ENCODE results near the gene OSBPL10.

The OSBPL10 gene

DNA sequence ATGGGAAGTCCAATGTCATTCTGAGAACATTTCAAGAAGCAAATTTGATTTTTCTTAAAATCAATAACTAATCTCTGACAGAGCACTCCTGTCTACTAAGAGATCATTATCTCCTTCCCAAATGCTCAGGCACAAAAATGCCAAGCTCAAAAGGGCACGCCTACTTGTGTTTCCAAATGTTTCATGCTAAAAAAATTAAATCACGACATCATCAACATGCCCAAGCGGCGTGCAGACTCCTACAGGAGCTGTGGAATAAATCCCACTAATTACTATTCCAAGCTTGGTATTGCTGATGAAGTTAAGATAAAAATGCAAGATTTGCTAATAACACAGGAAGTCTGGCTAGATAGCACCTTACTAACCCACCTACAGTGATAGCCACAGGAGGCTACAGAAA lies 140.8 kb downstream of the OSBPL10 start:
- no peak for DNase-seq

DNA sequence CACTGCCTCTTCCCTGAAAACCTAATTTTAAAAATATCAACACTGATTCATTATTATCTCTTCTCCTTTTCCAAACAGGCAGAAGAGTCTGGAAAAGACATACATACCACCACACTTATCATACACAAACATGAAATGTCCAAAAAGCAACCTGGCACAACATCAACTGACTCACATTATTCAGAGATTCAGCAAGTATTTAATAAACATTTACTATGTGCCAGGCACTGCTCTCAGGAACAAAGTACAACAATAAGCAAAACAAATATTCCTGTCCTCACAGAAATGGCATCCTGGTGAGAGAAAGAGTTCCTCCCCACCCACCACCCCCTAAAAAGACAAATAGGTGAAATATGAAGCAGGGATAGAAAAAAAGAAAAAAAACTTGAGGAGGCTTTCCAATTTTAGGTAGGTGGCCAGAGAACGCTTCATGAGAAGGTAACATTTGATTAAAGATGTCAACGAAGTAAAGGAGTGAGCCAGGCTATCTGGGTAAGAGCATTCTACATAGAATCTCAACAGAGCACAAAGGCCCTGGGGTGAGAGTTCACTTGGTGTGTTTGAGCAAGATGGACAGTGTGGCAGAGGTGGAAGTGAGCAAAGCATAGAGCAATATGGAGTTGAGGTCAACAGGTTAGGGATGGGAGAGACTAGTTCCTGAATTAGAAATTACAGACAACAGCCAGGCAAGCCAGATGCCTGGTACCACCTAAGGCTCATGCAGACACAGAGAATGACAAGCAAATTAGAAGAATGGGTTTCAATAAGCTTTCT lies 141.7 kb downstream of the OSBPL10 start:
- no peak for DNase-seq

DNA sequence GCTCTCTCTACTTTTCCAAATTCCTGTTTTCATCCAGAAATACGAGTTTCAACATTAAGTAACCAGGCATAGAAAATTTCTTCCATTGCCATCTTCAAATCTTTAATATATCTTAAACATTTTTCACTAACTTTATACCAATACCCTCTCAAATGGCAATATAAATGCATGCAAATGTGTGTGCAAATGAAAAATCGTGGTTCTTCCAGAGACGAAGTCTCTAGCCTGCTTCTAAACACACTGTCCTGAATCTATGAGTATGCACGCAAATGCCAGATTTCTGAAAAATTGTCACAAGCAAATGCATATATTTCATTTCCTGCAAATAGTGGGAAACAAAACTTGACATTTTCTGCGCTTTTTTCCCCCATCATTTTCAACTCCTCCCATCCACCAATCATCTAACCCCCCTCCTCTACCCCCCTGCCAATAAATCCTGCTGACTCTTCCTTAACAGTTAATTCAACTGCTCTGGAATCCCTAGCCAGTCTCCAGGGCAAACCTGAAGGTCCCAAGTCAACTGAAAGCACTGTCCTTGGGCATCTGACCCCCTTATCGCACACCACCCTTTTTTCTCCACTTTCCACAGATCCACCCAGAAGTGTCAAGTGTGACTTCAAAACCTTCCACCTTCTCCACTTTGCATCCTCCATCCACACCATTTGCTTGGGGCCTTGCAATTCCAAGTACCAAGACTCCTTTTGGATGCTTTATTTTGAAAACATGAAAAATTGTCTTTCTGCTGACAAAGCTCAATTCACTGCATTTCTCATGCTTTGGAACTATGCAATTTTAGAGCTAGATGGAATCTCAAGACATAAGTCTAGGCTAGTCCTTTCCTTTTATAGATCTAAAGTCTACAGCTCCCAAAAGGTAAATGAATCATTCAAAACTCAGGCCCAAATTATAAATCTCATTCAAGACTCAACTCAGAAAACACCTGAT lies 144.7 kb downstream of the OSBPL10 start:
- no peak for DNase-seq

DNA sequence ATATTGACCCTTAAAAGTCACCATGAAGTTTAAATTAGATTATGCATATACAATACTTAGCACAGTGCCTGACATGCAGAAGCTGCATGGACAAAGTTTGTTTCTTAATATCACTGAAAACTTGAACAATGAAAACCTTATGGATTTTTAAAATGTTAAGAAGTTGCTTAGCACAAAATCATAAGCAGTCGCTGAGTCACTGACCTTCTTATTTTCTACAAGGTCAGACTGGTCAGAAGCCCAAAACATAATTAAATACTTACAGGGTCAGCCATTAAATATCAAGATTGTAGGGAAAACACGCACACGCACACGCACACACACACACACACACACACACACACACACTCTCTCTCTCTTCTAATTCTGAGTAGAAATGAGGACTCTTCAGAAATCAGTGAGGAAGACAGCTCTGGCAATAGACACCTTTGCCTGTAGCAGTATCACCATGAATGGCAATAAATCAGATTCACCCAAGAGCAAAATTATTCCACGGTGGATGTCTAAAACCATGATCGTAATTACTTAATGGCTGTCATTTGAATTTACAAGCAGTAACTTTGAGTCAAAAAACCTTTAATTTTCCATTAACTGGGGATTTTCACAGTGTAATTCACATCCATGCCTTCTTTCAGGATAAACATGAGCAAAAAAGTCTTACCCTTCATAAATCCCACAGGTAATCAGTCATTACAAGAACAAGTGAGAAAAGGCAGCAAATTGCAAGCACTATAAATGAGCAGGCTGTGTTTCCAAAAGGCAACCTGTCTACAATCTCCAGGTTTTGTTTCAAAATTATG lies 147.5 kb downstream of the OSBPL10 start:
- no peak for DNase-seq

DNA sequence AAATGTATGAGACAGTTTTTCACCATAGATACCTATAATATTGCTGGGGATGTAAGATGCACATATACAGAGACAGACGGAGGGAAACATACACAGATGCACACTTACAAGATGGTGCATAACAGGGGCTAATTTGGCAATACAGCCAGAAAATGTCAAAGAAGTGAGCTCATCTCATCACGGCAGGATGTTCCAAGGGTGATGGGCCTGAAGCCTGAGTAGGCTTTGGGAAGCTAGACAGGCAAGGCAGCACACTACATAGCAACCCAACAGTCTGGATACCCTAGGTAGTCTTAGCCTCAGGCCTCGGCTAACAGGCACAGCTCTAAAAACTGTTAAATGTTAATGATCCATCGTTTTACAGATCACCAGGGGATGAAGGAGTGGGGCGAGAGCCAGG lies 148.5 kb downstream of the OSBPL10 start:
- no peak for DNase-seq

DNA sequence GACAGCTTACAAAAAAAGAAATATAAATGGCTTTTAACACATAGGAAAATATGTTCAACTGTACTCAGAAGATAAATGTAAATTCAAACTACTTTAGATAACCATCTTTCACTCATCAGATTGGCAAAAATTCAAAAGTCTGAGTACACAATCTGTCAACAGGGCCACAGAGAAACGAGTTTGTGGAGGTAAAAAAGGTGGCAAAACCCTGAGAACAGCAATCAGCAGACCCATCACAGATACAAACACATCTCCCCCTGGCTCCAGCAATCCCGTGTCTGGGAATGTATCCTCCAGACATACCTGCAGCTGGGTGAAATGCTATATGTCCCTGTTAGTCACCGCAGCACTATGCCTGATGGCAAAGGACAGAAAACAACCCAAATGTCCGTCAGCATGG lies 149.5 kb downstream of the OSBPL10 start:
- DNase-seq, result no peak

DNA sequence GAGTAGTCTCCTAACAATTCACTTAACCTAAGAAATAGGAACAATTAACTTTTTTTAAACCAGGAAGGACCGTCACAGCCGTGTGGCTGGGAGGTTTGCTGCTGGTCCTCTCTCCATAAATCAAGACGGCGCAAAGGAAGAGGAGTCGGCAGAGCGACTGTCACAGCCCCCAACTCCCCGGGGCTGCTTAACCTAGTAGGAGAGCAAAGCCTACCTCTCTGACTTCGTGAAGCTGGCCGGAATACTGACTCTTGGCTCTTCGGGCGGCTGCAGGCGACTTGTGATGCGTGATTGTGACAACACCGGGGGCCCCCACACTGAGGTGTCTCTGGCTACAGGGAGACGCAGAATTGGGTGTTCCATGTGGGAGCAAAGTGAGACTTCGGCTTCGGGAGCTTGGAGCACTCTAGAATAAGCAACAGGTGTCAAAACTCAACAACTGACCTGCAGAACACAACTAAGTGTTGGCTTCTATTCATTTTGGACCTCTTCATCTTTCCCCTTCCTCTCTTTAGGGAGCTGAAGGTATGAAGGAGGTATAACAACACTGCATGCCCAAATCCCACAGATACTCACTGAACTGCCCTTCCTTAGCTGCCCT lies 151.1 kb downstream of the OSBPL10 start:
- DNase-seq, result no peak

DNA sequence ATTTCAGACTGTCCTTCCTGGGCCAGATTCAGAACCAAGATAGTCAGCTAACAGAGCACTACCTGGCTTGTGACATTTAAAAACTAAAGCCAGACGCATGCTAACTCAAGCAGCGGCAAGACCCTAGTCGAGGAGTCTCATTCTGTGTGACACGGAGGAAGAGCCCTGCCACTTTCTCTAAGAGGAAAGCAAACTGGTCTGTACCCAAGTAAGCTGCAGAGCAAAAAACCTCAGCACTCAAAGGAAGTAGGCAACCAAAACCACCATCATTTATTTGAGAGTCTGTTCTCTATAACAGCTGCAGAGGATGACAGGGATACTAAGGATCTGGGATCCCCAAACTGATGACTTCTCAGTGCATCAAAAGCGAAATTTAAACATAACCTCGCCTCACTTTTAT lies 152.1 kb downstream of the OSBPL10 start:
- DNase-seq, result no peak

DNA sequence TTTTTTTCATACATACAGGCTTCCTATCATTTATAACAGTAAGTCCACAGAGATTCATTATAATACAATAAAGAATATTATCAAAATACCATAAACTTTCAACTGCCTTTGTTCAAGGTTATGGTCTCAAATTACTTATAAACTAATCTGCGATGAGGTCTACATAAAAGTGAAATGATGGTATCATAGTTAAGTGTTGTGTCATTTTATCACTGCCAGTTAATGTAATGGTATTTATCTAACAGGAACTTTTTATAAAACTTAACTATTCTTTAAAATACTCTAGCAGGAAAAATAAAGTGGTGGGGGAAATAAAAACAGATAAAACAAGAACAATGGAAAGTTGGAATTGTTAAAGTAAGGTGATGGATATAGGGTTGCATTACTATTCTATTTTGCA lies 153.1 kb downstream of the OSBPL10 start:
- no peak for DNase-seq

DNA sequence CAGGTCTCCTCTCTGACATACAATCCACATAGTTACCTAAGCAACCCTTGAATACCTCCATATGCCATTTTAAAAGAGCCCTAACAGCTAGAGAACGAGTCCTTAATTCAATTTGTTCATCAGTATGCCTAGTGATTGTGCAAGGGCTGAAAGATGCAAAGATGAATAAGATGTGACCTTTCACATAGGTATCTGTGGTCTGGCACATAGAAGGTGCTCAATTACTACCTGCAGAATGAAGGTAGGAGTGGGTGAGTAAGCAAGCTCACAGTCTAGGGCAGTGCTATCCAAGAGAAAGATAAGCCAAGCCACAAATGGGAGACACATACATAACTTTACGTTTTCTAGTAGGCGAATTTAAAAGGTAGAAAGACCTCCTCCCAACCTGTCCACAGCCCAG lies 157.9 kb downstream of the OSBPL10 start:
- no peak for DNase-seq

DNA sequence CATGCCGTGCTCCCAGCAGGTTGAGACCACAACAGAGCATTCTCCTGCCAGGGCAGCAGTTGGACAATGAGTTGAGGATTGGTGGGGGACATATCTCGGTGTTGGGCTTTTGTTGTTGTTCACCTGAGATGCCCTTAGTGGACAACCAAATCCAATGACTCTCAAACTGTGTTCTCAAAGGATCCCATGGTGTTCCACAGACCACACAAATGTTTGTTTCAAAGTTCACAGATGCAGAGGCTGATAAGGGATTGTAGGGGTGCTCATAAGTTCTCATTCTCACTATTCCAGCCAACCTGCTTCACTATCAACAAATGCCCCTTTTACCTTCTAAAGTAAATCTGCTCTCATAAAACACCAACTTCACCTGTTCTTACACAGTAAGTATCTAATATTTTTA lies 159.9 kb downstream of the OSBPL10 start:
- no peak for DNase-seq

DNA sequence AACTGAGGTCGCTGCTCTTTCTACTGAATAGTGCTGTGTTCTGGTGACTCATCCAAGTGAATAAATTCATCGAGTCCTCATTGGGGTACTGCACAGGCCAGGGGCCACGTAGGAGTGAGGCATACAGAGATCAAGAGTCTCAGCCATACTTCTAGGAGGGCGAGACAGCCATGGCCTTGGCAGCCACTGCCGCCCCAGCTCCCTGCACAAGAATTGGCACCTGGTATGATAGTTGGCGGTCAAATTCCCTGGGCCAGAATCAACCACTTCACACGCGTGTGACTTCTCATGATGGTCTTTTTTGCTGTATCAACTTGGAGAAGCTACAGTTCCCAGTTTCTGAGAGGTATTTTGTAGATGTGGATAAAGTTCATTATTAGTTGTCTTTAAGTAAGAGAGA lies 161.6 kb downstream of the OSBPL10 start:
- DNase-seq, result no peak

DNA sequence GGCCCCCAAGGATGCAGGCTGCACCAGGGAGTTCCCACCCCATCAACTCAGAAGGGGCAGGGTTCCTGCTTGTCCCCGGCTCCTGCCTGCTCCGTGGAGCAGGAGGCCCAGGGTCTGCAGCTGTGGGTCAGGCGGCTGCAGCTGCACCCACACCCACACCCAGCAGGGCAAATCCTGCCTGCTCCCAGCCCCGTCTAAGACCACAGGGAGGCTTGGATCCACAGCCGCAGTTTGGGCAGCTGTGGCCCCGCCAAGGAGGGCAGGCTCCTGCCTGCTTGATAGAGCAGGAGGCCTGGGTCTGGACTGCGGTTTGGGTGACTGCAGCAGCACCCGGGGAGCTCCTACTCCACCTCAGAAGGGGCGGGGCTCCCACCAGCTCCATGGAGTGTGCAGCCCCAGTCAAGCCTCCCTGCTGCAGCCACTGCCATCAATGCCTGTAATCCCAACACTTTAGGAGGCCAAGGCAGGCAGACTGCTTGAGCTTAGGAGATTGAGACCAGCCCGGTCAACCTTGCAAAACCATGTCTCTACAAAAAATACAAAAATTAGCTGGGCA lies 163.6 kb downstream of the OSBPL10 start:
- no peak for DNase-seq

DNA sequence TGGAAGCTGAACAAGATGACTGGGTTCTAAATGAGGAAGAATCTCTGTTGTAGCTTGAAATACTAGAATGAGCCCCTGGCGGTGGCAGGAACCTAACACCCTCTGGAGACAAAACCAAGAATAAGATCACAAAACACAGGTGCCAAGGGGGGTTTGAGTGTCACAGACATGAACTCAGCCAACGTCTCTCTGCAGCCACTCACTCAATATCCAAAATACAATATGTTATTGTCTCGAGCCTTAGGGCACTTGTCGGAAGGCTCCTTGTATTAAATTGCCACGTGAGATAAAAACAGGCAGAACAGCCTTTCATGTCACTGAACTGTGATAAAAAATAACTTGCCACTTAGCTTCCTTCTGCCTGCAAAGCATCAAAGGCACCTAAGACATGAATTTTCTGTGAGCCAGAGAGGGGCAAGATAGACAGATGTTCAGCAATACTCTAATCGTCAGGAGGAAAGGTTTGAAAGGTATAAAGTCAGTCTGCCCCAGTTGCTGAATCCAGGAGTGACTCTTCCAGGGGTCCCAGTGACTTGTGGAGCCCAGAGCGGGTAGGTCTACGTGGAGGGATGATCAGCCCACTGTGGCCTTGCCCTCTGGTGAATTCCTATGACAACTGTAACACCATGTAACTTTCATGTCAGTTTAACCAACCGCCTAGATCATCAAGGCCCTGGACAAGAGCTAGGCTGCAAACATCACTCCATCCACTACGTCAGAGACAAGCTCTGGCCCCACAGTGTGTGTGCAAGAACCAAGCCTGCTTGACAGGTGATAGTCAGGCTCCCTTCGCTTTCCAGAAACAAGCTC lies 165.2 kb downstream of the OSBPL10 start:
- no peak for DNase-seq

DNA sequence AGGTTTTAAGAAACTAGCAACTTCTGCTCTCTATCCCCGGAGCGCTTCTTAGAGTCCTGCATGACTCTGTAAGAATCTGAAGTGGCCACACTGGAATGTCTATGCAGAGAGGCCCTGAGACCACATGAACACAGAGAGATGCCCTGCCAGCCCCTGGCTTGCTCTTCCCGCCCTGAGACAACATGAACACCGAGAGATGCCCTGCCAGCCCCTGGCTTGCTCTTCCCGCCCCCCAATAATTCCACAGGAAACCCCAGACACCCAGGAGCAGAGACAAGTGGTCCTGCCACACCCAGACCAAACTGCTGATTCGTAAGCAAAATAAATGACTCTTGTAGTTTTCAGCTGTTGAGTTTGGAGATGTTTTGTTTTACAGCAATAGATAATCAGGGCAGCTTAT lies 166.1 kb downstream of the OSBPL10 start:
- DNase-seq, result no peak

DNA sequence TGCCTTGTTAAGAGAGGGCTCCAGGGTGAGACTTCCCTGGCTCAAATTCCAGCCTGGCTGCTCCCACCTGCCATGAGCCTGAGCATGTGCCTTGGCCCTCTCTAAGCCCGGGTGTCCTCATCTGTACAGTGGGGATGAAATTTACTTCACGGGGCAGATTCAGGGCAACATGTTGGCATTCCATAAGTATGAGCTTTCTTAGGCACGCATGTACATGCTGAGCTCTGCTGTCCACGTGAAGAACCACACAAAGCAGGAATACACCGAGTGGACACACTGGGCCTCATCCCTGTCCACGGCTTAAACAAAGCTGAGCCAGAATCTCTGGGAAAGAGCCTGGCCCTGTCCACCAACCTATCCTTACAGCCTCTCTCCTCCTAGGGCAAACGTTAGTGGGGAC lies 167.4 kb downstream of the OSBPL10 start:
- DNase-seq, result no peak

DNA sequence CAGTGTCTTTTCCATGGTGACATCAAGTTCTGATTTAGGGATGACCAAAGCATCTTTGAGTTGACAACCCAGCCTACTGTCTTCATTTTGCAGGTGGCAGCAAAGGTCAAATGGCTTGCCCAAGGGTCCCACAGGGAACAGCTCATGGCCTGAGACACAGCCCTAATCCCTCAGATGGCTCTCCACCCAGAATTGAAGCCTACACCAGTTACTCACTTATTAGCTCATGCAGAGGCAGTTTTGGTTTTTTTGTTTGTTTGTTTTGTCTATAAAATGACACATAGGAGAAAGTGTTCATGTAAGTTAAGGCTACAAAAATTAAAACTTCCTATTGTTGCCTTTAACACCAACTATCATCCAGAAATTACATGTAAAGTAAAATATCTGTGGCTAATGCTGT lies 167.9 kb downstream of the OSBPL10 start:
- no peak for DNase-seq

DNA sequence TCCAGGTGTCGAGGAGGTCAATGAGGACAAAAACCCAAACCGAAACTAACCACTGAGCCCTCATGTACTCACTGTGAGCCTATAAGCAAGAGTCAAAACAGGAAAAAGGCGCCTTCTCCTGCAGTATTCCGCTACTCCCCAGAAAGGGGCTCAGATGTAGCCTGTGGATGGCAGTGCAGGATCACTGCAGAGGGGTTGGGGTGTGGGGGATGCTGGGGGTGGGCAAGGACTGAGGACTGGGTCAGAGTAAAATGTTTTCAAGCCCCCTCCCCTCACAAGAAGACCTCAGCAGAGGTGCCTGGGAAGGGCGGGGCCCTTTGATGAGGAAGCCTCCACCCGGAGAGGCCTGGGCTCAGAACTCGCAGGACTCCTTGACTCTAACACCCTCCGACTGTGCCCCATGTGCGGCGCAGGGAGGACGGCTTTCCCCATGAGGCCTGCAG lies 170.1 kb downstream of the OSBPL10 start:
- no peak for DNase-seq

DNA sequence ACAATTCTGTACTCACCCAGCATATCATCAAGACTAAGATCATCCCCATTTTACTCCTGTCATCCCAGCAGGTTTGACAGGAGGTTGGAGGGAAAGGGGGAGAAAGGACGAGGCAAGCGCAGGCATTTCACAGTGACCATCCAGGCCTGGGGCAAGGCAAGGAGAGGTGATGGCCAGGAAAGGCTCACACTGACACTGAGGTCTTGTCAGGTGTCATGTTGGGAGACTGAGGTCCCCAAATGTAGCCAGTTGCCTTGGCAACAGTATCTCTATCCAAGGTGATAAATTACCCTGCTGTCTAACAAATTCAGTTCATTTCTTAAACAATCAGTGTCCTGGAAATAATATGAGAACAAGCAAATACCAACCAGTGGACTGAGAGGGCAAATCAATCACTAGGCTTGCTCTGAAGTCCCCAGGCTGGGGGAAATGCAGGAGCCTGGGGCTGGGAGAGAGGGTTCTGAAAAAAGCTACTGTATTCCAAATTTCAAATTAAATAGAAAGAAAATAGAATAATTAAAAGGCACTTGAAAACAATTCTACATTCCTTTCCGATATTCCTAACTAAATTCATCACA lies 172.8 kb downstream of the OSBPL10 start:
- no peak for DNase-seq

DNA sequence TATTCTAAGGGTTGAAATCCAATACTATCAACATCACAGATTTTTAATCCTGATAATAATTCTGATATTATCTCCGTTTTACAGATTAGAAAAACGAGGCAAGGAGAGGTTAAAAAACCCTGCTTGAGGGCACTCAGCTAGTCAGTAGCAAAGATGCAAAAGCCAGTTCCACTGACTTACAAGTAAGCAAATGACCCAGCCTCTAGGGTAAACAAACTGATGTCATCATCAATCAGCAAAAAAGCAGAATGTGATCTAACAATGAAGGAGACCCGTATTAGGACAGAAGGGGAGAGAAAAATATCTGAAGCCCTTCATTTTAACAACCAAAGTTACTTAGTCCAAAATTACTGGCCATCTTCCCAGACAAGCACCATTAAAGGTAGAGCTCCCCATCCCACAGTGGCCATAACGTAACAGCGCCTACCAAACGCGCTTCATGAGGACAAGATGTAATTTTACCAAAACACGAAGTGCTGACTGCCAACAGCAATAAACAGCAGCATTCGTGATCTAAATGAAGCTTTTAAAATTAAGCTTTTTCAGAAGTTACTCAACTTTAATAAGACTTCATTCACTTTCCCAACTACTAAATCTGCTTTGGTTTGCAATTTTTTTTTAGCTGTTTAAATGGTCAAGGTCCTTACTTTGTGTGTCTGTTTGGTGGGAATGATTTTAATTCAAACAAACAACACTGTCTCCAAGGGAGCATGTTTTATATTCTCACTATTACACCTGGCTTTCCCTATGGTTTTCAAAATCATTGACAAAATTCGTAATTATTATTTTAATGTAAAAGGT lies 176.6 kb downstream of the OSBPL10 start:
- DNase-seq, result no peak
